ENCODE results near the gene SP2. TPM values are rescaled to one million over a fixed set of nuclear protein-coding genes. Genes with fewer than 3 reads are reported as not detected.

Gene SP2
- total and polyA plus RNA-seq, 2 of the 8 experiments (the other 6 are each of a cell fraction or from before 2014, with no cell fraction given): 5.6 to 13.8 TPM

DNA sequence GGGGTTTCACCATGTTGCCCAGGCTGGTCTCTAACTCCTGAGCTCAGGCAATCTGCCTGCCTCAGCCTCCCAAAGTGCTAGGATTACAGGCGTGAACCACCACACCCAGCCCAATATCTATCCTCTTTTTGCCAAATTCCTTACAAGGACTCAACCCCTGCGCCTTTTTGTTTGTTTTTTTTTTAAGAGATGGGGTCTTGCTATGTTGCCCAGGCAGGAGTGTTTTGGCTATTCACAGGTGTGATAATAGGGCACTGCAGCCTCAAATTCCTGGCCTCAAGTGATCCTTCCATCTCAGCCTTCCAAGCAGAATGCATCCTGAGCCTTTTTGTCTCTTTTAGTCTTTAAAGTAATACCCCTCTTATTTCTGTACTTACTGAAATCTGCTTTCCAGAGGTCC lies 17.0 kb downstream of the SP2 start (continued):
- no peak for TF ChIP-seq RAD21 (IDR thresholded peaks at IDR 0.05 in 1 of 2, conservative IDR thresholded peaks at IDR 0.05 in 1 of 2; ENCODE audit: low read depth in 2 of 2, low read length in 2 of 2)
- TF ChIP-seq SIRT6 (IDR thresholded peaks at IDR 0.05; ENCODE audit: low read length): no peak
- TF ChIP-seq BACH1 (IDR thresholded peaks at IDR 0.05; ENCODE audit: low read length): no peak
- no peak for TF ChIP-seq KDM5A (IDR thresholded peaks at IDR 0.05; ENCODE audit: low read length)
